MCF 10A (cell line): Measurements from ENCODE around the gene C21orf58. TPM values are rescaled to one million over a fixed set of nuclear protein-coding genes. Genes with fewer than 3 reads are reported as not detected.

Source experiments
- BruUV-seq: library from RNA; stranded (reverse); fragments of 400-500 nt; replicated peaks from 2 replicates; lab custom pipeline; 2021; lab: Mats Ljungman, UMichigan
- CTCF ChIA-PET: fragments of 300-600 bp; sonication (Branson Sonifier 250); formaldehyde crosslinking; extraction: SDS; loops from one replicate; lab custom pipeline; 2021; ENCODE audit warnings: antibody characterized with exemption, inconsistent platforms; lab: Yijun Ruan, JAX
- POLR2A ChIA-PET: fragments of 300-600, 350-650 bp; sonication (Branson Sonifier 250); formaldehyde crosslinking; extraction: SDS; loops from one replicate; lab custom pipeline; 2020; ENCODE audit warnings: antibody characterized with exemption, inconsistent platforms; lab: Yijun Ruan, JAX
- DNase-seq: peaks from one replicate; pipeline ENCODE4 v3.0.0-alpha.2; 2018; ENCODE audit not compliant: unreplicated experiment
- H3K27ac Mint-ChIP-seq: one replicate; pipeline ENCODE4 v1.8.0; 2022; ENCODE audit warnings: mild to moderate bottlenecking, low read depth, mixed read lengths; ENCODE audit not compliant: unreplicated experiment
- H3K27me3 Mint-ChIP-seq: one replicate; pipeline ENCODE4 v1.8.0; 2022; ENCODE audit warnings: mixed read lengths; ENCODE audit not compliant: insufficient read depth, unreplicated experiment
- H3K36me3 Mint-ChIP-seq: one replicate; pipeline ENCODE4 v1.8.0; 2022; ENCODE audit warnings: mild to moderate bottlenecking, moderate library complexity, mixed read lengths; ENCODE audit not compliant: insufficient read depth, unreplicated experiment
- H3K4me1 Mint-ChIP-seq: one replicate; pipeline ENCODE4 v1.8.0; 2022; ENCODE audit warnings: mixed read lengths; ENCODE audit not compliant: insufficient read depth, unreplicated experiment
- H3K4me3 Mint-ChIP-seq: one replicate; pipeline ENCODE4 v1.8.0; 2022; ENCODE audit warnings: mild to moderate bottlenecking, moderate library complexity, mixed read lengths; ENCODE audit not compliant: unreplicated experiment
- H3K9me3 Mint-ChIP-seq: one replicate; pipeline ENCODE4 v1.8.0; 2022; ENCODE audit warnings: mixed read lengths; ENCODE audit not compliant: unreplicated experiment
- CTCF ChIP-seq: fragments of 200-600 bp; IDR thresholded peaks from one replicate; pipeline ENCODE4 v1.8.0; 2022; ENCODE audit warnings: antibody characterized with exemption, mild to moderate bottlenecking; ENCODE audit not compliant: unreplicated experiment
- intact Hi-C: fragments of 100-400 bp; cut with micrococcal nuclease; formaldehyde crosslinking; loops from 2 replicates; pipeline ENCODE4 v1.14.1; 2022
- total RNA-seq: library from RNA; stranded (reverse); gene quantifications from 2 replicates; pipeline ENCODE4 v1.2.3, GENCODE V29; 2022

Gene C21orf58
- total RNA-seq, 1 experiment from 2014 or later = 7.8 TPM

- no TSS peak for BruUV-seq
- DNase-seq = no peak
- H3K27me3 Mint-ChIP-seq = no peaks in the 10 kb centered on the region
- H3K4me1 Mint-ChIP-seq = no peaks in the 10 kb centered on the region
- no peaks in the 10 kb centered on the region for H3K9me3 Mint-ChIP-seq
- no peak overlapping the region for H3K4me3 Mint-ChIP-seq
- ChIA-PET CTCF (no interaction called here), POLR2A (no interaction called here)
- H3K36me3 Mint-ChIP-seq = peaks cover 52% of the 10 kb centered on the region
- intact Hi-C loops = no loop called here
- no peak for TF ChIP-seq CTCF
- H3K27ac Mint-ChIP-seq = no peak overlapping the region
These were observed 42.4 kb upstream of the C21orf58 start for GRCh38 chr21:46366091-46366490.

DNA sequence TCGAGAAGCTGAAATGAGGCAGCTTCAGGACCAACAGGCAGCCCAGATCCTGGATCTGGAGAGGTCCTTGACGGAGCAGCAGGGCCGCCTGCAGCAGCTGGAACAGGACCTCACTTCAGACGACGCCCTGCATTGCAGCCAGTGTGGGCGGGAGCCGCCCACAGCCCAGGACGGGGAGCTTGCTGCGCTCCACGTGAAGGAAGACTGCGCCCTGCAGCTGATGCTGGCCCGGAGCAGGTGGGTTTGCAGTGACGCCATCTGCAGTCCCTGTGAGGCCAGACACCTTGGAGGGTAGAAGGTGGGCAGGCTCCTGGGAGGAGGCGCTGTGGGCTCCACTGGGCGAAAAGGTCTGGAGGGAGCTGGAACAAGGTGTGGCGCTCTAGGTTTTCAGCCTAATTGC is 40.0 kb upstream of the C21orf58 start:
- CTCF ChIA-PET = interaction anchor here (0.7 to 1.1 kb wide), 2 partner anchors 38 to 155 kb away, joined by 3 to 4 read pairs; a partner anchor contains a TSS
- no peaks in the 10 kb centered on the region for H3K27me3 Mint-ChIP-seq
- no peaks in the 10 kb centered on the region for H3K4me1 Mint-ChIP-seq
- no peaks in the 10 kb centered on the region for H3K9me3 Mint-ChIP-seq
- BruUV-seq = no TSS peak
- H3K27ac Mint-ChIP-seq = no peak overlapping the region
- no peak for TF ChIP-seq CTCF
- intact Hi-C loops = no loop called here
- no peak overlapping the region for H3K4me3 Mint-ChIP-seq
- POLR2A ChIA-PET = interaction anchor here (1.2 kb wide), 1 partner anchor 38 kb away, joined by 6 read pairs; no protein-coding TSS in a partner anchor
- DNase-seq = no peak
- H3K36me3 Mint-ChIP-seq = peaks cover 70% of the 10 kb centered on the region

GRCh38 chr21:46362946-46363345 is 39.3 kb upstream of the C21orf58 start:
- H3K9me3 Mint-ChIP-seq = no peaks in the 10 kb centered on the region
- BruUV-seq = no TSS peak
- H3K4me3 Mint-ChIP-seq = no peak overlapping the region
- no peak for DNase-seq
- ChIA-PET CTCF (interaction anchor here (0.7 kb wide), 2 partner anchors 79 to 155 kb away, joined by 3 read pairs; no protein-coding TSS in a partner anchor), POLR2A (no interaction called here)
- peaks cover 71% of the 10 kb centered on the region for H3K36me3 Mint-ChIP-seq
- H3K27ac Mint-ChIP-seq = no peak overlapping the region
- no peaks in the 10 kb centered on the region for H3K27me3 Mint-ChIP-seq
- intact Hi-C loops = no loop called here
- H3K4me1 Mint-ChIP-seq = no peaks in the 10 kb centered on the region
- no peak for TF ChIP-seq CTCF

GRCh38 chr21:46361935-46362334 is 38.3 kb upstream of the C21orf58 start:
- peaks cover 69% of the 10 kb centered on the region for H3K36me3 Mint-ChIP-seq
- no peak overlapping the region for H3K4me3 Mint-ChIP-seq
- no peaks in the 10 kb centered on the region for H3K4me1 Mint-ChIP-seq
- DNase-seq = no peak
- BruUV-seq = no TSS peak
- TF ChIP-seq CTCF = no peak
- no peak overlapping the region for H3K27ac Mint-ChIP-seq
- CTCF ChIA-PET = no interaction called here
- no peaks in the 10 kb centered on the region for H3K9me3 Mint-ChIP-seq
- POLR2A ChIA-PET = no interaction called here
- intact Hi-C loops = no loop called here
- H3K27me3 Mint-ChIP-seq = no peaks in the 10 kb centered on the region
